ENCODE data around the gene MFSD12.

DNA sequence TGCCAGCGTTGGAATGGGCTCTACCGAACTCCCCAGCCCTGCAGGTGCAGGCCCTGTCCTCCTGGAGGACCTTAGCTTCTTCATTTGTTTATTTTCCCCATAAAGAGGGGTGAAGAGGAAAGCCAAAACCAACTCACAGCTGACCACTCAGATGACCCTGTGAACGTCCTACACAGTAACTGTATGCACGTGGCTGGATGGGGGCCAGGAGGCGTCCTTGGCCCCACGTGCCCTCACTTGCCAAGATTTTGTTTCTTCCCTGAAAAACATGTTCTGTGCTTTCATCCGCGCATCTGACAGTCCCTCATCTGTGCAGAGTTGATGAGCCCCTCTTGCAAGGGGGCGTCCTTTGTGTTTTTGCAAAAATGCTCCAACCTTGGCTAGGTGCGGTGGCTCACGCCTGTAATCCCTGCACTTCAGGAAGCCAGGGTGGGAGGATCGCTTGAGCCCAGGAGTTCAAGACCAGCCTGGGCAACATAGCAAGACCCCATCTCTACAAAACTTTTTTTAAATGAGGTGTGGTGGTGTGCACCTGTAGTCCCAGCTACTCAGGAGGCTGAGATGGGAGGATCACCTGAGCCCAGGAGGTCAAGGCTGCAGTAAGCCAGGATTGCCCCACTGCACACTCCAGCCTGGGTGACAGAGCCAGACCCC is 23.7 kb downstream of the MFSD12 start:
- no peak for TF ChIP-seq POLR2A (IDR thresholded peaks at IDR 0.05; ENCODE audit: low read depth, low read length)
- TF ChIP-seq JUN (IDR thresholded peaks at IDR 0.05; ENCODE audit: borderline replicate concordance, insufficient read depth, insufficient read length, low read depth): no peak
- TF ChIP-seq, protein P1, sequence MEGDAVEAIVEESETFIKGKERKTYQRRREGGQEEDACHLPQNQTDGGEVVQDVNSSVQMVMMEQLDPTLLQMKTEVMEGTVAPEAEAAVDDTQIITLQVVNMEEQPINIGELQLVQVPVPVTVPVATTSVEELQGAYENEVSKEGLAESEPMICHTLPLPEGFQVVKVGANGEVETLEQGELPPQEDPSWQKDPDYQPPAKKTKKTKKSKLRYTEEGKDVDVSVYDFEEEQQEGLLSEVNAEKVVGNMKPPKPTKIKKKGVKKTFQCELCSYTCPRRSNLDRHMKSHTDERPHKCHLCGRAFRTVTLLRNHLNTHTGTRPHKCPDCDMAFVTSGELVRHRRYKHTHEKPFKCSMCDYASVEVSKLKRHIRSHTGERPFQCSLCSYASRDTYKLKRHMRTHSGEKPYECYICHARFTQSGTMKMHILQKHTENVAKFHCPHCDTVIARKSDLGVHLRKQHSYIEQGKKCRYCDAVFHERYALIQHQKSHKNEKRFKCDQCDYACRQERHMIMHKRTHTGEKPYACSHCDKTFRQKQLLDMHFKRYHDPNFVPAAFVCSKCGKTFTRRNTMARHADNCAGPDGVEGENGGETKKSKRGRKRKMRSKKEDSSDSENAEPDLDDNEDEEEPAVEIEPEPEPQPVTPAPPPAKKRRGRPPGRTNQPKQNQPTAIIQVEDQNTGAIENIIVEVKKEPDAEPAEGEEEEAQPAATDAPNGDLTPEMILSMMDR (IDR thresholded peaks at IDR 0.05; ENCODE audit: extremely low read depth in 1 of 2, insufficient read depth in 1 of 2, low read depth in 1 of 2, low read length in 2 of 2): no peak
- TF ChIP-seq POLR2AphosphoS5 (IDR thresholded peaks at IDR 0.05; ENCODE audit: insufficient read depth, low read depth, low read length): no peak

Data from endothelial cell of umbilical vein (primary cell).